RKO (cell line): ENCODE results near the gene FGG.

Experiments used
- DNase-seq: peaks from one replicate; pipeline ENCODE4 v3.0.0-alpha.2; 2016; ENCODE audit warnings: low spot score

FGG gene

DNA sequence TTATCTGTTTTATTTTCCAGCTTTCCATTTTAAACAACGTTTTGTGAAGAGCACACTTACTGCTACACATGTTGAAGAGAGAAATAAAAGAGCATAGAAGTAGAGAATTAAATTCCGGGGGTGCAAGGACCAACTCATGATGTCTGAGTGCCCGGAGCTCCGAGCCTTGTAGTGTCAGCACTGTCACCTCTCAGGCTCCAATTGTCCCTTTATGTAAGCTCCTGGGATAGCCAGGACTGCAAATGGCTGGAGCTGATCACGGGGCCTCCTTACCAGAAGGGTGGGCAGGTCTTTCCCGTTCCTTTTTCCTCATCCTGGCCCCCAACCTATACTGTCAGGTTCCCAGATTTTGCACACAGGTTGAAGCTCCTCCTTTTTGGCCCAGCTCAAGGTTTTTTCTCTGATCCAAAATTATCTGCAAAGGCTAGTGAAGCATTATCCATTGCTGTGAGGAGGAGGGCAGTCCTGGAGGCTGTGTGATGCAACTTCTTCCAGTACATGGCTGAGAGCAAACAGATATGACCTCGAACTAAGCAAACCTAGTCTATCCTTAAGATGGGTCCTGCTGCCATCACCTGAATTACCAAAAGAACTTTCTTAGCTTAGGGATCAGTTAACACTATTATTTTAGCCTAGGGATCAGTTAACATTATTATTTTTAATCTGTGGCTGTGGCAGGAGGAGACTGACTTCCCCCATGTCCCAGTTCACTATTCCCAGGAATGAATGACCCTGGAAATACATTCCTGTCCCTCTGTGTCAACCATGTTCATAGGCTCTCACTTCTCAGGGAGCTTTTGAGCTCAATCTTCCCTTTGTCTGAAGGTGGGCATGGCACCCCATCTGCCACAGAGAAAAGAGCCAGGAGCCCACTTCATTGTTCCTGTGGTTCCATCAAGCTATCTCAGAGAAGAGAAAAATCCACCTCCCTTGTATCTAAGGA lies at the start of gene FGG:
TSS of gene FGG (minus strand) at position 185 of the 943 bp plus-strand sequence. CDS start at position 138, 47 bp downstream.
- DNase-seq = no peak

GRCh38 chr4:154660052-154660451 lies 47.6 kb upstream of the FGG start:
- DNase-seq = no peak

GRCh38 chr4:154658680-154659405 lies 46.4 kb upstream of the FGG start:
- DNase-seq = no peak

- DNase-seq = no peak
Measured at GRCh38 chr4:154643493-154643892, 31.0 kb upstream of the FGG start.

DNA sequence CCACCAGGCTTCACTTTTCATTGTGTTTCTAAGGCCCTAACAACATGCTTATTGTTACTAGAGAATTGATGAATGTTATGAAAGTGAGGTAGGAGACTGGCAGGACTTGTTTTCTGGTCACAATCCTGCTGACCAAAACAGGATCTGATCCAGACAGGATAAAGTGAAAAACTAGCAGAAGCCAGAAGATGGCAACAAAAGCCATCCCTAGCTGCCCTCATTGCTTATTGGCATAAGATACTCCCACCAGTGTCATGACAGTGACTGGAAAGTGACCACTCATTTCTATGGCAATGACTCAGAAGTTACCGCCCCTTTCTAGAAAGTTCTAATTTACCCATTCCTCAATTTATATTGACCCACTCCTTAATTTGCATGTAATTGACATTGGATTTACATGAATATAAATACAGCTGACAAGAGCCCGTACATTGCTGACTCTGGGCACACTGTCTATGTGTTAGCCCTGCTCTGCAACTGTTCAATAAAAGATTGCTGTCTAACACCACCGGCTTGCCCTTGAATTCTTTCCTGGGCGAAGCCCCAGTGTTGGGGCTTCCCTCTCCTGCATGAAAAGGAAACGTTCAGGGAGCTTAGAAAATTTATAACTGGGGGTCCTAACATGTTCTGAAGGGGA lies 30.0 kb upstream of the FGG start:
- no peak for DNase-seq

- no peak for DNase-seq
Measured at GRCh38 chr4:154640999-154641398, 28.5 kb upstream of the FGG start.

DNA sequence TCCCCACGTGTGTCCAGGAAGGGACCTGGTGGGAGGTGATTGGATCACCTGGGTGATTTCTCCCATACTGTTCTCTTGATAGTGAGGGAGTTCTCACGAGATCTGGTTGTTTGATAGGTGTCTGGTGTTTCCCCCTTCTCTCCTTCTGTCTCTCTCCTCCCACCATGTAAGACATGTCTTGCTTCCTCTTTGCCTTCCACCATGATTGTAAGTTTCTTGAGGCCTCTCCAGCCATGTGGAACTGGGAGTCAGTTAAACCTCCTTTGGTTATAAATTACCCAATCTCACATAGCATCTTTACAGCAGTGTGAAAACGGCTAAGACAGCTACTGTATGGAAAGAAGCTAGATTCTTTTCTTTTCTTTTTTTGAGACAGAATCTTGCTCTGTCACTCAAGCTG lies 21.6 kb upstream of the FGG start:
- DNase-seq = no peak

DNA sequence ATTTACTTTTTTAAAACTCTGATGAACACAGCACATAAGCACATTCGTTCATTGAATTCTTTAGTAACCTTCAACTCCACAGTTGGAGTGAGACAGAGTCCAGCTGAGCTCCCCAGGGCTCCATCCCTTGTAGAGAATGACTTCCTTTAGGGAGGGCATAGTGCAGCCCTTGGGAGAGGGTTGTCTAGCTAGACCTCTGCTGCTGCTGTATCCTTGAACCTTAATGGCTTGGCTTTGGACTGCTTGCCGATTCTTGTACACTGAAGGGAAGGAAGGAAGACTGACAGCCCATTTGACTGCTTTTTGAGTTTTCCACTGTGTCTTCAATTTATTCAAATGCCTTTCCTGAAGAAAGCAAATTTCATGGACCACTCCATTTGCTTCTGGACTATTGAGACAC lies 19.4 kb upstream of the FGG start:
- no peak for DNase-seq

GRCh38 chr4:154630324-154630723 lies 17.9 kb upstream of the FGG start:
- no peak for DNase-seq

GRCh38 chr4:154626793-154627484 lies 14.5 kb upstream of the FGG start:
- DNase-seq = no peak

- no peak for DNase-seq
Measured at GRCh38 chr4:154625971-154626370, 13.5 kb upstream of the FGG start.

DNA sequence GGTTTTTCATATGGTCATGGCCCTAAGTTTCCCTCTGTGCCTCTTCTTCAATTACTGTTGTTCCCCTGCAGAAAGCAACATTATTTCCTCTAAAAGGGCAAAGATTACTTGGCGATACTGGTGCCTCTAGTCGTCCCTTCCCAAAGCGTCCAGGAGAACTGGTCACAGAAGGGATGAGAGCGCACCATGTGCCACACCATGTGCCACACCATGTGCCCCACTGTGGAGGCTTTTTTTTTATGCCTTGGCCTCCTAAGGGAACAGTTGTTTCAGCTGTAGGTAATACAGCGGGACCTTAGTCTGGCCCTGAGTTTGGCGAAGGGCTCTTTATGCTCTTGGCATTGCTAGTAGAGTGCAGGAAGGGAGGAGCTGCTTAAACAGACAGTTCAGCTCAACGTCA lies 11.5 kb upstream of the FGG start:
- no peak for DNase-seq

- DNase-seq = no peak
Measured at GRCh38 chr4:154623436-154623835, 11.0 kb upstream of the FGG start.

- DNase-seq = peak; percentile 66
Measured at GRCh38 chr4:154622598-154622997, 10.1 kb upstream of the FGG start.

GRCh38 chr4:154620111-154620510 lies 7.7 kb upstream of the FGG start:
- DNase-seq = no peak

DNA sequence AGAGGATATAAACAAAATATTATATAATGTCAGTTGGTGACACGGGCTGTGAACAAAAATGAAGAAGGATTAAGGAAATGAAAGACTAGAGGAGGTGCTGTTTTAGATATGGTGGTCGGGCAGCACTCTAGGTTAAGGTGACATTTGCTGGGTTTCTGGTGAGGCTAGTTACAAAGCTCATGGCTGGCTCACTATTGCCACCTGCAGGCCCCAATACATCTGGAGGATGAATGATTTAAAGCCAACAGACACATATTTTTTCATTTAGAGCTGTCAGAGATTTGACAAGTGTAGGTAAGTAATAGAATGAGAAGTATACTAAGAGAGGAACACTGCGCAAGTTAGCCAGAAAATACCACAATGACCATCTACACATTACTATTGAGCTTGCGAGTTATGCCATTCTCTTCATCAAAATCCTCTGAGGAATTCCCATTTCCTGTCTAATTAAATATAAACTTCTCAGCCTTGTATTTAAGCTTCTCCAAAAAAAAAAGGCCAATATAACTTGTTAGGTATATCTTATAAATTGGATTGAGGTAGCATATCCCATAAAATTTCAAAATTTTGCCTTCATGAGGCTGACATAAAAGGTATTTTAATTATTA lies 6.4 kb upstream of the FGG start:
- peak; percentile 67 for DNase-seq

GRCh38 chr4:154617820-154618317 lies 5.4 kb upstream of the FGG start:
- DNase-seq = no peak

DNA sequence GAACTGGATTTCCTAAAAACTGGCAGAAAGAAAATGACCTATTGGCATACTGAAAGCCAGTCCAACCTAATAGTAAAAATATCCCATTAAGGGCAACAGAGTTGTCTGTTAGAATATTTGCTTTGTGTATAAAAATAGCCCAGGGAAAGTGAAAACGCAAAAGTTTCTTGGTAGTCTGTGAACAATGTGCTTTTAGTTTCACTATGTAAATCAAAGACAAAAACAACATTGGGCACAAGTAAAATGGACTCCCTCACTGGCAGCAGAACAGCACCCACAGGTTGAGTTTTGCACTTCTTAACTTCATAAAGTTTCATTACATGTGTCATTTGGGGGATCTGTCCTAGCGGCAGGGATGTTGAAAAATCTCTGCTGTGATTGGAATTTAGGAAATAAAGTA lies 4.3 kb upstream of the FGG start:
- no peak for DNase-seq

DNA sequence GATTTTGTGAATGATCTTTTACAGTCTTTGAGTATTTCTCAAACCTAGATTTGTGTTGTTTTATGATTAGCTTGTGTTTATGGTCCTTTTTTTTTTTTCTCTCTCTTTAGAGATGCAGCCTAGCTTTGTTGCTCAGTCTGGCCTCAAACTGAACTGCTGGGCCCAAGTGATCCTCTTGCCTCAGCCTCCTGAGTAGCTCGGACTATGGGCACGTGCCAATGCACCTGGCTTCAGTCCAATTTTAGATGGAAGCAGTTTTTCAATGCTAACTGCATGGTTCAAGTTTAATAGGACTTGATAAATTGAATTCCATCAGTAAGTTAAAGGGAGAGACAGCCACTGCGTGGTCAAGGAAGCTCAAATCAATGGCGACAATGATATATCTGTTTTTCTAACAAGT lies 3.8 kb upstream of the FGG start:
- no peak for DNase-seq

GRCh38 chr4:154615211-154615610 lies 2.8 kb upstream of the FGG start:
- no peak for DNase-seq

DNA sequence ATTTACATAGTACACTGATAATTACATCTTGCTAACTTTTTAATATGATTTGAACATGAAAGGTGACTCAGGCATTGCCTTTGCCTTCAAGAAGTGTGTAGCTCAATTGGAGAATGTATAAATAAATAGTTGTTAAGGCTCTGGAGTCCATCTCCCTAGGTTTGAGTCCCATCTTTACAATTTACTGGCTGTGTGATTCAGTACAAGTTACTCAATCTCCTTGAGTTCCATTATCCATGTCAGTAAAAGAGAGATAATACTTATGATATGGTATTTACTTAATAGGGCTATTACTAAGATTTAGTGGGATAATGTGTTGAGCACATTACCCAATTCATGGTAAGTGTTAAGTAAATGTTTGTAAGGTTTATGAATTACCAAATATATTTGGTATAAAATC lies 1.9 kb upstream of the FGG start:
- no peak for DNase-seq

- DNase-seq = no peak
Measured at GRCh38 chr4:154611833-154612232, 623 bp downstream of the FGG start.
